ENCODE results near the gene PIGH. TPM values are rescaled to one million over a fixed set of nuclear protein-coding genes. Genes with fewer than 3 reads are reported as not detected.
"Not testable (repeated sequence)": the region's sequence is repeated elsewhere in the genome, so short reads cannot be mapped to it uniquely, and the experiment has no call there.

Gene PIGH
- total RNA-seq, 1 donor from 2014 or later: 25.3 TPM

- DNase-seq: no peak
These were observed 9.7 kb upstream of the PIGH start for GRCh38 chr14:67609642-67610310.

GRCh38 chr14:67607646-67608045 lies 7.6 kb upstream of the PIGH start:
- no peak for DNase-seq

- no peak for DNase-seq
These were observed 3.0 kb upstream of the PIGH start for GRCh38 chr14:67602995-67603545.

GRCh38 chr14:67602076-67602475 lies 2.0 kb upstream of the PIGH start:
- DNase-seq: no peak

- not testable (repeated sequence) for DNase-seq
These were observed 500 bp upstream of the PIGH start for GRCh38 chr14:67600562-67600974.

GRCh38 chr14:67595392-67595791 lies 4.7 kb downstream of the PIGH start:
- DNase-seq: no peak

GRCh38 chr14:67593650-67594049 lies 6.4 kb downstream of the PIGH start:
- DNase-seq: not testable (repeated sequence)

- DNase-seq: no peak
These were observed 10.8 kb downstream of the PIGH start for GRCh38 chr14:67589204-67589770.

GRCh38 chr14:67586369-67586768 lies 13.7 kb downstream of the PIGH start:
- no peak for DNase-seq

- no peak for DNase-seq
These were observed 15.1 kb downstream of the PIGH start for GRCh38 chr14:67584978-67585377.

- no peak for DNase-seq
These were observed 16.1 kb downstream of the PIGH start for GRCh38 chr14:67583711-67584644.

GRCh38 chr14:67582061-67582460 lies 18.0 kb downstream of the PIGH start:
- no peak for DNase-seq

GRCh38 chr14:67581643-67582042 lies 18.4 kb downstream of the PIGH start:
- no peak for DNase-seq

GRCh38 chr14:67580336-67581171 lies 19.5 kb downstream of the PIGH start:
- no peak for DNase-seq

GRCh38 chr14:67579636-67580035 lies 20.4 kb downstream of the PIGH start:
- DNase-seq: no peak

- DNase-seq: no peak
These were observed 21.0 kb downstream of the PIGH start for GRCh38 chr14:67579040-67579439.

- no peak for DNase-seq
These were observed 21.9 kb downstream of the PIGH start for GRCh38 chr14:67577909-67578749.

- DNase-seq: no peak
These were observed 22.8 kb downstream of the PIGH start for GRCh38 chr14:67577181-67577808.

- no peak for DNase-seq
These were observed 23.7 kb downstream of the PIGH start for GRCh38 chr14:67576216-67576955.

GRCh38 chr14:67575684-67576083 lies 24.4 kb downstream of the PIGH start:
- DNase-seq: no peak

All from occipital lobe (tissue), 2 donors.